NCI-H2107 treated with DMSO at 0.1 percent for 48 hours (cell line): Measurements from ENCODE around the gene HDAC4.

Experiments used
- DNase-seq: peaks from one replicate; lab custom pipeline; 2025; ENCODE audit not compliant: unreplicated experiment; lab: John Stamatoyannopoulos, UW

Gene HDAC4

GRCh38 chr2:239385096-239386000, 15.5 kb downstream of the HDAC4 start:
- no peak for DNase-seq

- DNase-seq, result no peak
Observed at GRCh38 chr2:239383759-239384156, 17.1 kb downstream of the HDAC4 start.

- no peak for DNase-seq
Observed at GRCh38 chr2:239383036-239383758, 17.6 kb downstream of the HDAC4 start.

- no peak for DNase-seq
Observed at GRCh38 chr2:239382384-239382880, 18.4 kb downstream of the HDAC4 start.

- no peak for DNase-seq
Observed at GRCh38 chr2:239381709-239382134, 19.1 kb downstream of the HDAC4 start.

GRCh38 chr2:239380831-239381708, 19.8 kb downstream of the HDAC4 start:
- no peak for DNase-seq

GRCh38 chr2:239379641-239380170, 21.1 kb downstream of the HDAC4 start:
- no peak for DNase-seq

GRCh38 chr2:239378918-239379640, 21.7 kb downstream of the HDAC4 start:
- DNase-seq, result no peak

- DNase-seq, result no peak
Observed at GRCh38 chr2:239378021-239378917, 22.6 kb downstream of the HDAC4 start.

GRCh38 chr2:239377591-239377990, 23.2 kb downstream of the HDAC4 start:
- no peak for DNase-seq

GRCh38 chr2:239376942-239377531, 23.8 kb downstream of the HDAC4 start:
- DNase-seq, result no peak

GRCh38 chr2:239376351-239376750, 24.5 kb downstream of the HDAC4 start:
- DNase-seq, result no peak

- no peak for DNase-seq
Observed at GRCh38 chr2:239375278-239376061, 25.4 kb downstream of the HDAC4 start.

GRCh38 chr2:239374896-239375277, 25.9 kb downstream of the HDAC4 start:
- DNase-seq, result no peak

- no peak for DNase-seq
Observed at GRCh38 chr2:239372835-239373234, 28.0 kb downstream of the HDAC4 start.

GRCh38 chr2:239371726-239372686, 28.8 kb downstream of the HDAC4 start:
- DNase-seq, result no peak
